Stimulated activated CD4-positive, alpha-beta T cell treated with anti-CD3 and anti-CD28 coated beads, Interleukin-12 subunit alpha, Interleukin-12 subunit beta, amount 100 ng/mL, for 24 hours (primary cell): ENCODE results near the gene FABP2.
A peak's percentile ranks its signal among the peaks of the same experiment; 100 is the strongest.
"Not testable (repeated sequence)": the region's sequence is repeated elsewhere in the genome, so short reads cannot be mapped to it uniquely, and the experiment has no call there.

ENCODE experiments used
- DNase-seq, 2 experiments: peaks; one replicate each; pipeline ENCODE4 v3.0.0-alpha.2; 2020; ENCODE audit warnings: low read depth in 2 of 2

Gene FABP2

GRCh38 chr4:119321921-119322687, at the start of gene FABP2:
TSS of gene FABP2 (minus strand) at chr4:119322138. CDS start at chr4:119322102, 36 bp downstream.
- no peak for DNase-seq

- not testable (repeated sequence) for DNase-seq
These were observed 49.2 kb upstream of the FABP2 start for GRCh38 chr4:119370951-119371683.

GRCh38 chr4:119370392-119370791, 48.5 kb upstream of the FABP2 start:
- peak; percentile 29 to 33 for DNase-seq

- DNase-seq, result not testable (repeated sequence)
These were observed 44.9 kb upstream of the FABP2 start for GRCh38 chr4:119366802-119367201.

GRCh38 chr4:119364203-119364602, 42.3 kb upstream of the FABP2 start:
- not testable (repeated sequence) for DNase-seq

GRCh38 chr4:119363372-119363771, 41.4 kb upstream of the FABP2 start:
- DNase-seq, result not testable (repeated sequence)

GRCh38 chr4:119362413-119362812, 40.5 kb upstream of the FABP2 start:
- not testable (repeated sequence) for DNase-seq

- not testable (repeated sequence) for DNase-seq
These were observed 37.9 kb upstream of the FABP2 start for GRCh38 chr4:119359873-119360272.

- DNase-seq, result not testable (repeated sequence)
These were observed 34.9 kb upstream of the FABP2 start for GRCh38 chr4:119356796-119357195.

GRCh38 chr4:119356041-119356440, 34.1 kb upstream of the FABP2 start:
- not testable (repeated sequence) for DNase-seq

- DNase-seq, result not testable (repeated sequence)
These were observed 31.4 kb upstream of the FABP2 start for GRCh38 chr4:119353364-119353763.

- not testable (repeated sequence) for DNase-seq
These were observed 26.2 kb upstream of the FABP2 start for GRCh38 chr4:119348169-119348568.

- DNase-seq, result not testable (repeated sequence)
These were observed 21.4 kb upstream of the FABP2 start for GRCh38 chr4:119343293-119343692.

- not testable (repeated sequence) for DNase-seq
These were observed 18.0 kb upstream of the FABP2 start for GRCh38 chr4:119339895-119340294.

- DNase-seq, result no peak
These were observed 15.1 kb upstream of the FABP2 start for GRCh38 chr4:119337010-119337409.

GRCh38 chr4:119336332-119336979, 14.5 kb upstream of the FABP2 start:
- not testable (repeated sequence) for DNase-seq

GRCh38 chr4:119329835-119330620, 8.1 kb upstream of the FABP2 start:
- no peak for DNase-seq

- DNase-seq, result no peak
These were observed 6.8 kb upstream of the FABP2 start for GRCh38 chr4:119328695-119329094.

GRCh38 chr4:119317990-119318389, 3.9 kb downstream of the FABP2 start:
- DNase-seq, result no peak

GRCh38 chr4:119315036-119315435, 6.9 kb downstream of the FABP2 start:
- no peak for DNase-seq

GRCh38 chr4:119314356-119314755, 7.6 kb downstream of the FABP2 start:
- no peak for DNase-seq

- DNase-seq, result no peak
These were observed 8.7 kb downstream of the FABP2 start for GRCh38 chr4:119313237-119313636.
